Right lobe of liver (tissue), 4 donors: ENCODE data around the gene GLIS2.

ENCODE experiments used
- POLR2A ChIP-seq: fragments of 450-650 bp; IDR thresholded peaks from one replicate; pipeline ENCODE4 v1.6.1; 2017; ENCODE audit warnings: antibody characterized with exemption, mild to moderate bottlenecking
- TF ChIP-seq, protein P1 (sequence below), 4 donors: fragments of 200-600 bp in 3 of 4; fragments of 450-650 bp in 1 of 4; IDR thresholded peaks; one replicate each; pipeline versions ENCODE4 v1.5.1 to v1.8.0; 2016 to 2022; ENCODE audit warnings: antibody characterized with exemption in 4 of 4, mild to moderate bottlenecking in 2 of 4
- donor health status: DM: no; HTN: no; CAD: no.
- donor health status: DM: no; HTN: no; CAD: no.
- donor health status: DM: no; HTN: yes; CAD: no.

DNA sequence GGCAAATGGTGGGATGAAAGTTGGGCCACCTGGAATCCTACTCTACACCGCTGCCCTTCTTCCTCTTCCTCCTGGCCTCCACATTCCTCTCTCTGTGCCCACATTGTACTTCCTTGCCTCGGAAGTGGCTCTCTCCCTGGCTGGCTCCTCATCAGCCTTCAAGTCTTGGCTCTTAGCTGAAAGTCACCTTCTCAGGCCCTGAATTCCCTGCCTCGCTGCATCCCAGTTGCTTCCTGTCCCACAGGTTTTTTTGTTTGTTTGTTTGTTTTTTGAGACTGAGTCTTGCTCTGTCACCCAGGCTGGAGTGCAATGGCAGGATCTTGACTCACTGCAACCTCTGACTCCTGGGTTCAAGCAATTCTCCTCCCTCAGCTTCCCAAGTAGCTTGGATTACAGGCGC is 37.8 kb downstream of the GLIS2 start:
- no peak for TF ChIP-seq POLR2A
- TF ChIP-seq, protein P1, sequence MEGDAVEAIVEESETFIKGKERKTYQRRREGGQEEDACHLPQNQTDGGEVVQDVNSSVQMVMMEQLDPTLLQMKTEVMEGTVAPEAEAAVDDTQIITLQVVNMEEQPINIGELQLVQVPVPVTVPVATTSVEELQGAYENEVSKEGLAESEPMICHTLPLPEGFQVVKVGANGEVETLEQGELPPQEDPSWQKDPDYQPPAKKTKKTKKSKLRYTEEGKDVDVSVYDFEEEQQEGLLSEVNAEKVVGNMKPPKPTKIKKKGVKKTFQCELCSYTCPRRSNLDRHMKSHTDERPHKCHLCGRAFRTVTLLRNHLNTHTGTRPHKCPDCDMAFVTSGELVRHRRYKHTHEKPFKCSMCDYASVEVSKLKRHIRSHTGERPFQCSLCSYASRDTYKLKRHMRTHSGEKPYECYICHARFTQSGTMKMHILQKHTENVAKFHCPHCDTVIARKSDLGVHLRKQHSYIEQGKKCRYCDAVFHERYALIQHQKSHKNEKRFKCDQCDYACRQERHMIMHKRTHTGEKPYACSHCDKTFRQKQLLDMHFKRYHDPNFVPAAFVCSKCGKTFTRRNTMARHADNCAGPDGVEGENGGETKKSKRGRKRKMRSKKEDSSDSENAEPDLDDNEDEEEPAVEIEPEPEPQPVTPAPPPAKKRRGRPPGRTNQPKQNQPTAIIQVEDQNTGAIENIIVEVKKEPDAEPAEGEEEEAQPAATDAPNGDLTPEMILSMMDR (IDR thresholded peaks at IDR 0.05) = no peak
